ENCODE data around the gene GSPT2. TPM values are rescaled to one million over a fixed set of nuclear protein-coding genes. Genes with fewer than 3 reads are reported as not detected.

GSPT2 gene
- 4.9 and 5.2 TPM in 2 replicates for total RNA-seq

GRCh38 chrX:51743179-51743957 lies at the start of gene GSPT2:
Gene GSPT2, plus strand, starts transcription at chrX:51743442. Its CDS starts 185 bp downstream, at chrX:51743627.

GRCh38 chrX:51710277-51711164 lies 32.7 kb upstream of the GSPT2 start, which contains the start of gene CENPVL1:
Gene CENPVL1, plus strand, starts transcription at chrX:51710512. Its CDS starts 0 bp downstream, at chrX:51710512.

Other genes with a start within 250 kb of the GSPT2 start
- gene NUDT11, start 246.8 kb upstream of the GSPT2 start, total RNA-seq = 8.8 and 10.4 TPM in 2 replicates
- gene CENPVL3, start 124.5 kb upstream of the GSPT2 start, total RNA-seq = not detected in 2 replicates
- not detected in 2 replicates for gene CENPVL2, start 60.6 kb upstream of the GSPT2 start, total RNA-seq
- gene CENPVL1, start 32.9 kb upstream of the GSPT2 start, total RNA-seq = not detected in 2 replicates
- gene MAGED1, start 150.2 kb downstream of the GSPT2 start, total RNA-seq = 287 and 325 TPM in 2 replicates

Measured in bronchus fibroblast of lung (primary cell).